Gastroesophageal sphincter (tissue), 3 donors: Measurements from ENCODE around the gene CHST8.

Experiments used
- CTCF ChIP-seq, 4 experiments: fragments of 200-600 bp in 2 of 4; fragments of 450-650 bp in 2 of 4; sonication (generic) in 1 of 4; IDR thresholded peaks; one replicate each; pipeline ENCODE4 v1.5.1; 2017 to 2019; ENCODE audit warnings: antibody characterized with exemption in 4 of 4, mild to moderate bottlenecking in 2 of 4, moderate library complexity in 2 of 4
- EP300 ChIP-seq: sonication (generic); formaldehyde crosslinking; IDR thresholded peaks from one replicate; pipeline ENCODE4 v1.6.1; 2017; ENCODE audit warnings: antibody characterized with exemption, mild to moderate bottlenecking
- POLR2A ChIP-seq, 2 donors: fragments of 450-650 bp; IDR thresholded peaks; one replicate each; pipeline ENCODE4 v1.6.1; 2017; ENCODE audit warnings: antibody characterized with exemption in 2 of 2, mild to moderate bottlenecking in 2 of 2, moderate library complexity in 1 of 2
- POLR2AphosphoS5 ChIP-seq: sonication (generic); formaldehyde crosslinking; IDR thresholded peaks from one replicate; pipeline ENCODE4 v1.6.1; 2017; ENCODE audit warnings: antibody characterized with exemption

GRCh38 chr19:33701565-33701964 is 79.8 kb downstream of the CHST8 start:
- TF ChIP-seq EP300 (no peak), CTCF (IDR thresholded peaks at IDR 0.05) (no peak), POLR2A (IDR thresholded peaks at IDR 0.05) (no peak), POLR2AphosphoS5 (no peak)
